ENCODE data around the gene COL6A3.
"Not testable (repeated sequence)": the region's sequence is repeated elsewhere in the genome, so short reads cannot be mapped to it uniquely, and the experiment has no call there.

Gene COL6A3

GRCh38 chr2:237412988-237413776, 782 bp downstream of the COL6A3 start:
- no peak for DNase-seq (ENCODE audit: low read depth in 4 of 4, low spot score in 1 of 4)

DNA sequence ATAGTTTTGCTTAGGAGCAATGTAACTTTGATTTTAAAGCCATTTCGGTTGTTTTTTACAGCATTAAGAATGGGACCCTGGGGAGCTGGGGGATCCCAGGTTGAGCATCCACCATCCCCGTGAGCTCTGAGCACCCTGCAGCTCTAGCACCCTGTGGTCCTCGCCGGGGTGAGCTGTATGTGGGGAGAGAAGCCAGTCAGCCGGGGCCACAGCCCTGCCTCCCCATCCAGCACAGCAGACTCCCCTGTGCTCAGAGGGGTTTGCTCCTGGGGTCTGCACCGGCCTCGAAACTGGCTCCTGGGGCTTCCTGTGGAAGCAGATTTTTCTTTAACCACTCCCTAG, 1.3 kb downstream of the COL6A3 start:
- no peak for DNase-seq (ENCODE audit: low read depth in 4 of 4, low spot score in 1 of 4)

DNA sequence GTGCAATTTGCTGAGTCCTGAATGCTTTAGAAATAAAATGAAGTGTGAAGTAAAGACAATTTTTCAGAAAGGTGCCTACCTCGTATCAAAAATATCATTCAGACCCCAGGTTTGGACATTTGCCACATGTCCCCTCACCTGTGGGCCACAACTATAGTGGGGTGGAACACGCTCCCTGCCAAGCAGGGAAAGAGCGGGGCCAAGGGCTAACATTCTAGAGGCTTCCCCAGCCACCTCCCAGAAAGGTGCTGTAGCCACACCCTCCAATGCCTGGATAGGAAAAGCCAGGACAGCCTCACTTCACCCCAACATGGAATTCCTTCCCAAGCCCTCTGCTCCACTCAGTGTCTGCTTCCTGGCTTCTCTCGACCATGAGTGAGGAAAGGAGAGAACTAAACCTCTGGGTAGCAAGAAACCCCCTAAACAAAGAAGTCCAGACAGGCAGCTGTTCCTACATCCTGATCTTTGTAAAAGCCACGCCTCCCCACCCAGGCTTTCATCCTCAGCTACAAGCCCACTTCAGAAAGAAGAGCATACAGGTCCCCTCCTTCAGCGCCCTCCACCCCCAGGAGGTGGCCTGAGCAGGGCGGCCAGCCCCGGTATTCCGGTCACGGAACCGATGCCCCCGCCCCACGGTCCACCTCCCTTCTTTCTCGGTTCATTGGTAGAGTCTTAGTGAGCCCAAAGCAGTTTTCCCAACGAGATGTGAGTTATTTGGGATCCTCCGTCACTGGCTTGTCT, 2.1 kb downstream of the COL6A3 start:
- no peak for DNase-seq (ENCODE audit: low read depth in 4 of 4, low spot score in 1 of 4)

DNA sequence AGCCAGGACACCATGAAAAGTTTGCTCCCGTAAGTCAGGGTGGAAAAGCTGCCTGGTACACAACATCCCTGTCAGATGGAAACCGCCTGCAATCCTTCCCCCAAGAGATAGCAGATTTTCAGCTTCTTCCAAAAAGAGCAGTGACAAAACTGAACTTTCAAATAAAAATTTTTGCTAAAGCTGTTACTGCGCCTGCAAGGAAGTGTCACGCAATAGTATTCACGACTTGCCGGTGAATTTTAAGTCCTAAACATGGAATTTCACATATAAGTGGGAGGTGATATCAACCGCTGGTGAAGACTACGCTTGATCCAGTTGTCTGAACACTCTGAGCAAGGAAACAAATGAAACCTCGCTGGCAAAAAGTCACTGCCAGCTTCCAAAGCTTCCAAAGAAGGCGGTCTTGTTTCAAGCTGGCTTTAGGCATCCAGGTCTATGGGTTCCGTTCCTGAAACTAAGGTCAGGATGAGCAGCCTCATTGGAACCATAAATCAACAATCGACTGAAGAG, 2.8 kb downstream of the COL6A3 start:
- DNase-seq (ENCODE audit: low read depth in 4 of 4, low spot score in 1 of 4) = no peak

- not testable (repeated sequence) for DNase-seq (ENCODE audit: low read depth in 4 of 4, low spot score in 1 of 4)
Measured at GRCh38 chr2:237409263-237409662, 4.7 kb downstream of the COL6A3 start.

- DNase-seq (ENCODE audit: low read depth in 4 of 4, low spot score in 1 of 4) = no peak
Measured at GRCh38 chr2:237408335-237409000, 5.5 kb downstream of the COL6A3 start.

GRCh38 chr2:237407700-237408099, 6.3 kb downstream of the COL6A3 start:
- DNase-seq (ENCODE audit: low read depth in 4 of 4, low spot score in 1 of 4) = no peak

GRCh38 chr2:237406371-237406895, 7.5 kb downstream of the COL6A3 start:
- DNase-seq (ENCODE audit: low read depth in 4 of 4, low spot score in 1 of 4) = no peak

- no peak for DNase-seq (ENCODE audit: low read depth in 4 of 4, low spot score in 1 of 4)
Measured at GRCh38 chr2:237405605-237406004, 8.4 kb downstream of the COL6A3 start.

GRCh38 chr2:237405006-237405559, 8.9 kb downstream of the COL6A3 start:
- no peak for DNase-seq (ENCODE audit: low read depth in 4 of 4, low spot score in 1 of 4)

DNA sequence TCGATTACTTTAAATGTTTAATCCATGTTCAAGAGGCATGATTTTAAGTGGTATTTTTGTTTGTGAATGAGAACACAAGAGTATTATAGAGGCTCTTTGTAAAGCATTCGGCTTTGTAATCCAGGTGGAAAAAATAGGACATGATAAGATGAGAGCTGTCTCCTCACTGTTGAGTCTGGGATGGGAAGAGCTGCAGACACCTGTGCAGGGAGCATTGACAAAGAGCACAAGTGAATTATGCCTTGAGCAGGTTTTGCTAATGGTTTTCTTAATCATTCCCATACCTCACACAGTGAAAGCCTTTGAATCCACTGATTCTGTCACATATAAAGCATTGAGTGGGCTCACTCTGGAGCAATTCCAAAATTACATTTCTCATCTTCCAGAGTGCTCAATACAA, 9.6 kb downstream of the COL6A3 start:
- no peak for DNase-seq (ENCODE audit: low read depth in 4 of 4, low spot score in 1 of 4)

DNA sequence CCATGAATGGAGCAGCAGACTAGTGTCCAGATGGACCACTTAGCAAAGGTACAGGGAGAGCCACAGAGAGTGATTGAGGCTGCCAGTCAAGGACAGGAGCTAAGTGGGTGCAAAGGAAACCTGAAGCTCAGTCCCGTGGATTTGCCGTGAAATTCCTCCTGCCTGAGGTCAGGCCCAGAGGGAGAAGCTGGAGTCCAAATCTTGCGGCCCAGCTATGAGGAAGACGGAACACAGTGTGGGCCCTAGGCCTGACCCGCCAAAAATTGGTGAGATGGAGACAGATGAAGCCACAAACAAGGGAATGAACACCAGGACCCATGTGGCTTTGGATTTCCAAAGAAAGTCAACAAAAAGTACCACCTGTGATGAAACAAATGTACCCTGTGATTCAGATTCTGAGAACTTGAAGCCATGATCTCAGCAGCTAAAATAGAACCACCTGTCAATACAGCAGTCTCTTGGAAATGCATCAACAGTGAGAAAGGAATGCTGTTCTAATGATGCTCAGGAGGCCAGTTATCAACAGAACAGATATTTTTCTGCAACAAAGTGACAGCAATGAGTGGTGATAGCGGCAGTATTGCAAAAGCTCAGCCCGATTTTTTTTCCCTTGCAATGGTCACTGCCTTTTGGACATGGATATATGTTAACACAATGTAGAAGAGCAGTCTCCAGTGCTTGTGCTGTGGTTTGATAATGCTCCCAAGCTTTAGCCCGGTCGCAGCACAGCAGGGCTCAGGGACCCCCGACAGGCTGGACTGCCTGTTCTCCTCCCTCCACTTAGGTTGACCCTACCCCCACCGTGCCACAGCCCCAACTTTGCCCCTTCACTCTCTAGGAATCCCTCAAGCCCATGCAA, 10.7 kb downstream of the COL6A3 start:
- DNase-seq (ENCODE audit: low read depth in 4 of 4, low spot score in 1 of 4) = no peak

DNA sequence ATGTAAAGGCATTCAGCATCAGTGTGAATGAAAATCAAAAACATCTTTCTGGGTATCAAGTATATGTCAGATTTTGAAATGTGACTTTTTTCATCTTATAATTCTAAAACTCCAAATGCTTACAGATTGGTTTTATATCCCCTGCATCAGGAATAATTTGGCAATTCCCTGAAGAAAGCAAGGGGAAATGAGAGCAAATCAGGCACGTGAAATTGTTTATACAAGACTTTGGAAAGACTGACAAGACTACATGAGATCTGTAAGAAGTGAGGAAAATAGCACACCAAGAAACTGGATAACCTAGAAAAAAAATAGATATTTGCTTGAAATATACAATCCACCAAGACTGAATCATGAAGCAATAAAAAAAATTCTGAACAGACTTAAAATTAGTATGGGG, 13.8 kb downstream of the COL6A3 start:
- DNase-seq (ENCODE audit: low read depth in 4 of 4, low spot score in 1 of 4) = no peak

DNA sequence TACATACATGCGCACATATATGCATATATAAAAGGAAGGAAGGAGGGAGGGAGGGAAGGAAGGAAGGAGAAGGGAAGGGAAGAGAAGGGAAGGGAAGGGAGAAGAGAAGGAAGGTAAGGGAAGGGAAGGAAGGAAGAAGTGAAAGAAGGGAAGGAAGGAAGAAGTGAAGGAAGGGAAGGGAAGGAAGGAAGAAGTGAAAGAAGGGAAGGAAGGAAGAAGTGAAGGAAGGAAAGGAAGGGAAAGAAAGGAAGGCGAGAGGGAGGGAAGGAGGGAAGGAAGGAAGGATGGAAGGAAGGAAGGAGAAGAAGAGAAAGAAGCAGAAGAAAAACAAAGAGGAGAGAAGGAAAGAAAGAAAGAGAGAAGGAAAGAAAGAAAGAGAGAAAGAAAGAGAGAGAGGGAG, 16.9 kb downstream of the COL6A3 start:
- DNase-seq (ENCODE audit: low read depth in 4 of 4, low spot score in 1 of 4) = no peak

DNA sequence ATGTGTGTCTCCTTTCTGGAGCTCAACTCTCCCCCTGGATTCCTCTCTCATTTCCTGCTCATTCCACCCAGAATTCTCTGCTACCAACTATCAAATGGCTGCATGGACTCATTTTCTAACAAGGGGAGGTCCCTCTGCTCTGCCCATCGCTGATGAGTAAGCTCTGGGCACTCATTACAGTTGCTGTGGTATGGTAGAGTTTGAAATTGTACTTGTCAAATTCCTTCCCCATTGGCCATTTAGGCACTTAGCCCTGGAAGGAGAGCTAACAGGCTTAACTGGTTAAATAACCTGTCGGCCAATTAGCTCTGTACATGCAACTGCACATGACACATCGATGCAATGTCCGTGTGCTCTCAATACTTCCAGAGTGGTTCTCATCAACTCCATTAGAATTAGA, 20.4 kb downstream of the COL6A3 start:
- no peak for DNase-seq (ENCODE audit: low read depth in 4 of 4, low spot score in 1 of 4)

- DNase-seq (ENCODE audit: low read depth in 4 of 4, low spot score in 1 of 4) = no peak
Measured at GRCh38 chr2:237392186-237392585, 21.8 kb downstream of the COL6A3 start.

- no peak for DNase-seq (ENCODE audit: low read depth in 4 of 4, low spot score in 1 of 4)
Measured at GRCh38 chr2:237391140-237391539, 22.8 kb downstream of the COL6A3 start.

DNA sequence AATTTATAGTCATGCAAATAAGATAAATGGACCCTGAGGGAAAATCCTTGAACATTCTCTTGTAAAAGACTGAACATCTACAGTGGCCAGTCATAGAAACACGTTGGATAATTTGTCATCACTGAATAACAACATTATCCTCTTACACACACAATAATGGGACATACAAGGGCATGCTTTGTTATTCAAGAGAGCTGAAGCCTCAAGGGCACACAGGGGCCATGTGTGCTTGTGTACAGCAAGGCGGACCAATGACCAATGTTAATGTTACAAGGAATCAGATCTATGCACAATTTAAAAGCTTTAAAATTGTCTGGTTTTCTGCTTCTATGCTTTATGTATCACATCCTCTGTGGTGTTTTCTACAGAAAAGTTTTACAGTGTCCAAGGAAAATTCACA, 23.7 kb downstream of the COL6A3 start:
- no peak for DNase-seq (ENCODE audit: low read depth in 4 of 4, low spot score in 1 of 4)

- no peak for DNase-seq (ENCODE audit: low read depth in 4 of 4, low spot score in 1 of 4)
Measured at GRCh38 chr2:237389831-237390230, 24.1 kb downstream of the COL6A3 start.

DNA sequence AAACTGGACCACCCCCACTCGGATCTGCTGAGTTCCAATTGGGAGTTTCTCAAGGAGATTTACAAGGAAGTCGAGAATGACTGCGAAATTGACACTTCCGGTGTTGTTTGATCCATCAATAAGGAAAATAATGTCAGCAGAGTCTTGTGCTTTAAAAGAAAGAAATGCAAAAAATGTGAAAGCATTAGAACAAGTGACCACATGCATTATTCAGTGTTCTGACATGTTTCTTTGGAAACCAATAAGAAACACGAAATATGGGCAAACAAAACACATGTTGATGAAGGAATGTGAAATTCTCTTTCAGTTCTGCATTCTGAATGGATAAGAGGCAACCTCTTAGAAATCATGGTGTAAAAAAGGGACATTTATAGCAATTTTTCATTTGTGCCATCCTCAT, 25.9 kb downstream of the COL6A3 start:
- DNase-seq (ENCODE audit: low read depth in 4 of 4, low spot score in 1 of 4) = no peak

GRCh38 chr2:237384672-237385020, 29.3 kb downstream of the COL6A3 start:
- no peak for DNase-seq (ENCODE audit: low read depth in 4 of 4, low spot score in 1 of 4)

Measured in stimulated activated CD4-positive, alpha-beta T cell treated with anti-CD3 and anti-CD28 coated beads, Interleukin-1b, Interleukin-23, amount 100 ng/mL, for 24 hours (primary cell).